GM12864 (cell line): Measurements from ENCODE around the gene BMP5.

Experiments
- DNase-seq: peaks from one replicate; pipeline ENCODE4 v3.0.0-alpha.2; 2011; ENCODE audit warnings: low read depth
- H3K4me3 ChIP-seq: 2 replicates; pipeline ENCODE4 v1.5.1; 2011; ENCODE audit warnings: mild to moderate bottlenecking, low read depth, low read length, control low read depth
- CTCF ChIP-seq: IDR thresholded peaks from 2 replicates; pipeline ENCODE4 v1.5.1; 2011; ENCODE audit warnings: low read depth, mild to moderate bottlenecking, moderate library complexity, low read length, control low read depth, inconsistent platforms; ENCODE audit errors: missing control alignments

BMP5 gene

DNA sequence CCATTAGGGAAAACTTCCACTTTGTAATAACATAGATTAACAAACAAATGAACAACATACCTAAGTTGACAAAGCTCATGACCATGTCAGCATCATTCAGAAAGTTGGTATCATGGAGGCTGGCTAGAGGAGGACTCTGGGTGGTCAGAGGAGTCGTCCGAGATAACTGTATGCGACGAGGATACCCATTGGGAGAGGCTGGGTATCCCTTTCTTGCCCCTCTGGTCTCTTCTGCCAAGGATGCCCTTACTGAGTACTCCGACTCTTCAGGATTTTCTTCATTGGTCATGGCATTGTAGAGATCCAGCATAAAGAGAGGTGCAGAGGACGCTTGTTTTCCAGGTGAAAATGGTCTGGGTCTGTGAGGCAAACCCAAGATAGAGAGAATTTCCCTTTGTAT is 1.1 kb downstream of the BMP5 start:
- no peak for DNase-seq
- H3K4me3 ChIP-seq: no peak overlapping the region
- no peak for TF ChIP-seq CTCF

- no peak overlapping the region for H3K4me3 ChIP-seq
- DNase-seq: no peak
- no peak for TF ChIP-seq CTCF
Measured at GRCh38 chr6:55872866-55873265, 2.5 kb downstream of the BMP5 start.

GRCh38 chr6:55870181-55870813 is 5.1 kb downstream of the BMP5 start:
- no peak for DNase-seq
- no peak for TF ChIP-seq CTCF
- H3K4me3 ChIP-seq: no peak overlapping the region

DNA sequence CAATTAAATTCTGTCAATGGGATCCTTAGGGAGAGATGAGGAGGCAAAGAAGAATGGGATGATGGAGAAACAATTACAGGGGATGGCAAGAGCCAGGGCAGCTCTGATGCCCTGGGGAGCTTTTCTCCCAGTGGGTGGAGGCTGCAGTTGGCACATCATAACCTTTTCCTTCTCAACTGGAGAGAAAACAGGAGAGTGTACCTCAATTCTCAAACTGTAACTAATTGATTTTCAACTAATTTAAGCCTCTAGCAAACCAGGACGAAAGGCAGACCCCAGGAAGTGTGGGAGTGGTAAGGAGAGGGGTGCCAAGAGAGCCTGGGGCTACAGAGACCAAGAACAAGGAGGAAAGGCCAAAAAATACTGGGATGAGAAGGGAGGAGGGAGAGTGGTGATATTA is 5.7 kb downstream of the BMP5 start:
- no peak for TF ChIP-seq CTCF
- no peak overlapping the region for H3K4me3 ChIP-seq
- DNase-seq: no peak

- peak; percentile 22 for DNase-seq
- H3K4me3 ChIP-seq: no peak overlapping the region
- TF ChIP-seq CTCF: no peak
Measured at GRCh38 chr6:55868771-55869479, 6.5 kb downstream of the BMP5 start.

GRCh38 chr6:55868176-55868575 is 7.2 kb downstream of the BMP5 start:
- TF ChIP-seq CTCF: no peak
- DNase-seq: no peak
- H3K4me3 ChIP-seq: no peak overlapping the region

DNA sequence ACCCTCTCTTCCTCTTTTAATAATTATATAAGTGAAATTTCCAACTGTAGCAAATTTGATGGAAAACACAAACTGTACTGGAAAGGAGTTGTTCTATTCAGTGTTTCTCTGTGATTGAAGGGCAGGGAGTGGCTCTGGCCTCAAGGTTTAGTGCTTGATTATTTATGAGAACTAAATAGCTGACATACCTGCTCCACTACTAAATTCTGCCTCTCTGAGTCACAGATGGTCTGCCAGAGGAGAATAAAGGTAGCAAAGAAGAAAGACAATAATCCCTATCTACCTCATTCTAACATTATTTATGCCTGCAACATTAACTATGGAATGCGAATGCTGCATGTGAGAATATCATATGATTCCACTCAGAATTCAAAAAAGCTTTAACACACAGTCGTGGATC is 9.3 kb downstream of the BMP5 start:
- no peak overlapping the region for H3K4me3 ChIP-seq
- no peak for DNase-seq
- no peak for TF ChIP-seq CTCF
